Activated naive CD4-positive, alpha-beta T cell treated with anti-CD3 and anti-CD28 coated beads for 36 hours (primary cell): ENCODE data around the gene RGS3. TPM values are rescaled to one million over a fixed set of nuclear protein-coding genes. Genes with fewer than 3 reads are reported as not detected.

ENCODE experiments used
- CTCF ChIA-PET: fragments of 350-600 bp; sonication (Branson Sonifier 250); formaldehyde crosslinking; loops from one replicate; lab custom pipeline; 2021; ENCODE audit warnings: antibody characterized with exemption; lab: Charles Lee
- DNase-seq: peaks from one replicate; pipeline ENCODE4 v3.0.0-alpha.2; 2020
- H3K27ac Mint-ChIP-seq: one replicate; pipeline ENCODE4 v1.8.0; 2021; ENCODE audit warnings: mild to moderate bottlenecking, mixed read lengths
- H3K27me3 Mint-ChIP-seq: one replicate; pipeline ENCODE4 v1.8.0; 2021; ENCODE audit warnings: low read depth, mixed read lengths
- H3K36me3 Mint-ChIP-seq: one replicate; pipeline ENCODE4 v1.8.0; 2021; ENCODE audit warnings: low read depth, mixed read lengths
- H3K4me1 Mint-ChIP-seq: one replicate; pipeline ENCODE4 v1.8.0; 2021; ENCODE audit warnings: low read depth, mixed read lengths
- H3K4me3 Mint-ChIP-seq: one replicate; pipeline ENCODE4 v1.8.0; 2021; ENCODE audit warnings: mild to moderate bottlenecking, moderate library complexity, mixed read lengths
- H3K9me3 Mint-ChIP-seq: one replicate; pipeline ENCODE4 v1.8.0; 2021; ENCODE audit warnings: mixed read lengths
- intact Hi-C: fragments of 100-400 bp; cut with micrococcal nuclease; formaldehyde crosslinking; loops from one replicate; pipeline ENCODE4 v1.15.1; 2023
- total RNA-seq, 2 experiments: library from RNA; stranded (reverse); gene quantifications; one replicate each; pipeline ENCODE4 v1.2.3, GENCODE V29; 2021

Gene RGS3
- total RNA-seq, 2 experiments from 2014 or later, result 11.9 to 12.6 TPM

DNA sequence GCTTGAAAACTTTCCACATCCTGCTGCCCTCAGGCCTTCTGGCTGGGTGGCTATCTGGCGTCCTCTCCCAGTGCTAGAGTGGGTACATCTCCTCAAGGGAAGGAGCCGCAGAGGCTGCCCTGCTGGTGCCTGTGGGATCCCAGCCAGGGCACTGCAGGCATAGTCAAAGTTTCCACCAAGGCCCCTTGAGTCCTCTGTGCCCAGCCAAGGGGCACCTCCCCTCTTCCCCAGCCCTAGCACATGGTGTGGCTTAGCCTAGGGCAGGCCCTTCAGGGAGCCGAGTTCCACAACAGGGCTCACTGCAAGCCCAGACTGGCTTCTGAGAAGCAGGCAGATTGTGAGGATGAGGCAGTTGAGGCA lies 103.2 kb downstream of the RGS3 start:
- Mint-ChIP-seq H3K36me3 (no peaks in the 10 kb centered on the region), H3K27ac (no peak overlapping the region), H3K9me3 (no peaks in the 10 kb centered on the region), H3K27me3 (no peaks in the 10 kb centered on the region), H3K4me3 (no peak overlapping the region), H3K4me1 (no peaks in the 10 kb centered on the region)
- intact Hi-C loops, result no loop called here
- no peak for DNase-seq
- CTCF ChIA-PET, result no interaction called here

DNA sequence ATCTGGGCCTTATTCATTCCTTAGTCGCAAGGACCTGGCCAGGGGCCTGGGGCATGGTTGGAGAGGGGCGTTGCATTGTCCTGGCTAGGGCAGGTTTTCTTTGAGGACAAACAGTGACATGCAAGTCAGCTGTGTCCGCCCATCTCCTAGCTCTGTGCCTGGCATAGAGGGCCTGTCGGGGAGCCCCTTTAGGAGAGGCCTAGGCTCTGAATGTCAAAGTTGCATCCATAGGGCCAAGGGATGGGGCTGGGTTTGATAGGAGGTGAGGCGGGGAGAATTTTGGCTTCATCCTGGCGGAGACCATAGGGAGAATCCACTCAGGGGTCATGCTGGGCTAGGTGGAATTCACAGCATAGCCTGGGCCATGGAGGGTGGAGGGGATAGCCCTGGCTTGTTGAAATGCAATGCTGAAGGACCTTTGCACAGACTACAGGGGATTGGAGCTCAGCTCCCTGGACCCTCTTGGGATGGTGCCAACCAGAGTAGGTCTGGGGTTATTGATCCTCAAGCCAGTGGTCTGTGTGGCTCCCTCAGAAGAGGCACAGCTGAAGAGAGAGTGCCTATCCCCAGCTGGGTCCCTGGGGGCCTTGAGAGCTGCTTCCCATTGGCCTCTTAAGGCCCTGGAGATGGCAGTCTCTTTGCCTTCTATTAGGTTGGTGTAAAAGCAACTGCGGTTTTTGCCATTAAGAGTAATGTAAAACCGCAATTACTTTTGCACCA lies 104.0 kb downstream of the RGS3 start:
- Mint-ChIP-seq H3K4me3 (no peak overlapping the region), H3K36me3 (no peaks in the 10 kb centered on the region), H3K4me1 (no peaks in the 10 kb centered on the region), H3K27me3 (no peaks in the 10 kb centered on the region), H3K9me3 (no peaks in the 10 kb centered on the region), H3K27ac (no peak overlapping the region)
- intact Hi-C loops, result no loop called here
- DNase-seq, result peak; percentile 1
- CTCF ChIA-PET, result no interaction called here

DNA sequence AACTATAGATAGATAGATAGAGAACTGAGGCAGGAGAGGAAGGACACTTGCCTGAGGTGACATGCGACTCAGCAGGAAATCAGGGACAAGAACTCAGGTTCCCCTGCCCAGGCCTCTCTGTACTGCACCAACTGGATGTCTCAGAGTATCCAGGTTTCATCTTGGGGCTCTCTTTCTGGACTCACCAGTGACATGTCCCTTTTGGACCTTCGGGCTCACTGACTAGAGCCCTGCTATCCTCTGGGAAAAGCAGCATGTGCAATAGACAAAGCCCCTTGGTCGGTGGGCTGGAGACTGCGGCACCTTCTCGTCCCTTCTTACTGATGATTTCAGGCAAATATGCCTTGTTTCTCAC lies 104.5 kb downstream of the RGS3 start:
- intact Hi-C loops, result no loop called here
- Mint-ChIP-seq H3K27ac (no peak overlapping the region), H3K4me1 (no peaks in the 10 kb centered on the region), H3K9me3 (no peaks in the 10 kb centered on the region), H3K36me3 (no peaks in the 10 kb centered on the region), H3K4me3 (no peak overlapping the region), H3K27me3 (no peaks in the 10 kb centered on the region)
- peak; percentile 2 for DNase-seq
- CTCF ChIA-PET, result no interaction called here

DNA sequence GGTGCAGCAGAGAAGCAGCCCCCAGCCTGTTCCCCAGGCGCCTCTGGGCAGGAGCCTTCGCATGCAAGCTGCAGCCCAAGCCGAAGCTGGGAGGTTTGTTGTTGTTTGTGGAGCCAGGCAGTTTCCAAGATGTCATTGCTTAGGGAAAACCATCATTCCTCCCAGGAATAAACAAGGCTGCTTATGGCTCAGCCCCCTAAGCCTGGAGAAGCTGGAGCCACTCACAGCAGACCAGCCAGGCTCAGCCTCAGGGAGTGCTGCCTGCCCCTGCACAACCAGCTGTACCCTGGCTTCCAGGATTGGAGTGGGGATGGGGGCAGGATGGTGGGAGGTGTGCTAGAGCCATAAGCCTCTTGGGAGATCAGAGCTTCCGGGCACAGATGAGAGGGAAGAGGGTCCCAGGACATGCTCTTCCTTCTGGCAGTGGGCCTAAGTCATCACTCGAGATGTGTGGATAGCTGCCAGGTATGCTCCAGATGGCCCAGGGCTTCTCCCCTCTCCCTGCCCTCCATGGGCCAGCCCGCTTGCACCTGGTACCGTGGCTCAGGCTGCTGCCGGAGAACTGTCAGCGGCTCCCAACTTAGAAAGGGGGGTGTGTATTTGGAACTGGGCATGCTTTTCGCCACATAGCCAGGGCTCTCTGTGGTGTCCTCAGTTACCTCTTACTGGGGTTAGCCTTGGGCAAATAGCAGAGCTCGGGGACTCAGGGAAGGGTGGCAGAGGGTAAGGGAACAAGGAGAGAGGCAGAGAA lies 105.2 kb downstream of the RGS3 start:
- CTCF ChIA-PET, result interaction anchor here (1.1 to 1.5 kb wide), 2 partner anchors 23 to 89 kb away, joined by 3 to 4 read pairs; no protein-coding TSS in a partner anchor
- Mint-ChIP-seq H3K36me3 (no peaks in the 10 kb centered on the region), H3K9me3 (no peaks in the 10 kb centered on the region), H3K4me3 (no peak overlapping the region), H3K4me1 (peaks cover 3% of the 10 kb centered on the region), H3K27ac (no peak overlapping the region), H3K27me3 (no peaks in the 10 kb centered on the region)
- DNase-seq, result peak; percentile 2
- intact Hi-C loops, result no loop called here

DNA sequence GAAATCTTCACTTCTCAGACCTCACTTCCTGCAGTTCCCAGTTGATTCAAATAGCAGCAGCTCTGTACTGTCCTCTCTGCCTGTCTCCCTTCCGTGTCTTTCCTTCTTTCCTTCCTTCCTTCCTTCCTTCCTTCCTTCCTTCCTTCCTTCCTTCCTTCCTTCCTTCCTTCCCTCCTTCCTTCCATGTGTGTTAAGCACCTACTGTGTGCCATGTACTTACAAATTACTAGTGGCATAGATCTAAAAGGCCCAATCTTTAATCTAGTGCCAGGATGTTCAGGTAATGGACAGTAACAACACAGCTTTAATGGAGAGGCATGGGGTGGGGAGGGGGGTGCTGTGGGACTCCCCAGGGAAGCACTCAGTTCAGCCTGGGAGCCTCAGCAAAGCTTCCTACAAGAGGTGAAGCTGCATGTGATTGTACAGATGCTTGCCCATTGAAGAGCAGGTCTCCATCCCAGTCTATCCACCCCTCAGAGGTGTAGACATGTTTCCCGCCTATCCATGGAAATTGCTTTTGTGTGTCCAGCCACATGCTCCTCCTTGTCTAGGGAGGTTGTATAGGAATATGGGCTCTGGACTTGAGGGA lies 106.0 kb downstream of the RGS3 start:
- Mint-ChIP-seq H3K36me3 (no peaks in the 10 kb centered on the region), H3K9me3 (no peaks in the 10 kb centered on the region), H3K27ac (no peak overlapping the region), H3K27me3 (no peaks in the 10 kb centered on the region), H3K4me1 (peaks cover 9% of the 10 kb centered on the region), H3K4me3 (no peak overlapping the region)
- DNase-seq, result no peak
- intact Hi-C loops, result no loop called here
- CTCF ChIA-PET, result interaction anchor here (0.6 to 1.5 kb wide), 5 partner anchors 22 to 124 kb away, joined by 3 to 4 read pairs (median 3); no protein-coding TSS in a partner anchor

DNA sequence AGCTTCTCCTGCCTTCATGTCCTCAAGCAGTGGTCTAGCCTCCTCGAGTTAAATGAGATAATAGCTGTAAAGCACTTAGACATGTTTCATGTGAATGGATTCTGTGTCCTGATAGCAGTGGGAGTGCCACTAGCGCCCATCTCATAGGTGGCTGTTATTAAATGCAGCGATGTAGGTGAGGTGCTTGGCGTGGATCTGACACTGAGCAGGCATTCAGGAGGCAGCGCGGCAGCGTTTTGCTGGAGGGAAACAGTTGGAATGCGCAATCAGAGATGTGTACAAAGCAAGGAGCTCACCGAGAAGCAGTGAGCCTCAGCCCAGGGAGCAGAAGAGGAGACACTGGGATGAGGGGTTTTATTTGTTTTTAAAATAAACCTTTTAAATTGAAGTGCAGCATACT lies 106.6 kb downstream of the RGS3 start:
- intact Hi-C loops, result no loop called here
- no peaks in the 10 kb centered on the region for H3K9me3 Mint-ChIP-seq
- no peaks in the 10 kb centered on the region for H3K36me3 Mint-ChIP-seq
- no peak overlapping the region for H3K4me3 Mint-ChIP-seq
- no peak for DNase-seq
- H3K27me3 Mint-ChIP-seq, result no peaks in the 10 kb centered on the region
- H3K27ac Mint-ChIP-seq, result no peak overlapping the region
- H3K4me1 Mint-ChIP-seq, result peaks cover 10% of the 10 kb centered on the region
- CTCF ChIA-PET, result interaction anchor here (0.9 to 1.5 kb wide), 4 partner anchors 21 to 124 kb away, joined by 3 to 4 read pairs (median 4); no protein-coding TSS in a partner anchor

DNA sequence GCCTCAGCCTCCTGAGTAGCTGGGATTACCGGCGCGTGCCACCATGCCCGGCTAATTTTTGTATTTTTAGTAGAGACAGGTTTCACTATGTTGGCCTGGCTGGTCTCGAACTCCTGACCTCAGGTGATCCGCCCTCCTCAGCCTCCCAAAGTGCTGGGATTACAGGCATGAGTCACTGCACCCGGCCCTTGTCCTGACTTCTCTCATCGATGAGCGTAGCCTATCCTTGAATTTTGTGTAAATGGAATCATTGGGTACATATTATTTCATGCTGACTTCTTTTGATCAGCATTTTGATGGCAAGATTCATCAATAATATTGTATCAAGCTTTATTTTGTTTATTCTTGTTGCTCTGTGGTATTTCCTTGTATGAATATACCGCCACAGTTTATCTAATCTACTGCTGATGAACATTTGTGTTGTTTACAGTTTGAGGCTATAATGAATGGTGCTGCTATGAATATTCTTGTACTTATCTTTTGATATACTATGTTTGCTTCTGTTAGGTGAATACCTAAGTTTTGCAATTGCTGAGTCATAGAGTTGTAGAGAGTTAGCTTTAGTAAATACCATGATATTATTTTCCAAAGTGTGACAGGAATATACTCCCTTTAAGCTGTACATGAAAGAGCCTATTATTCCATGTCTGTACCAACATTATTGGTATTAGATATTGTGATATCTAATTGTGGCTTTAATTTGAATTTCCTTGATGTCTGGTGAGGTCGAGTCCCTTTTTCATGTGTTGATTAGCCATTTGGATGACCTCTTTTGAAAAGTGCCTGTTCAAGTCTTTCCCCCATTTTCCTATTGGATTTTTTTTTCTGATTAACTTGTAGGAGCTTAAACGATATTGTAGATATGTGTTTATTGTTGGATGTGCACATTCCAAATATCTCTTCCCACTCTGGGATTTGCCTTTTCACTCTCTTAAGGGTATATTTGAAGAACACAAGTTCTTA lies 107.5 kb downstream of the RGS3 start:
- intact Hi-C loops, result no loop called here
- Mint-ChIP-seq H3K9me3 (no peaks in the 10 kb centered on the region), H3K36me3 (no peaks in the 10 kb centered on the region), H3K27me3 (no peaks in the 10 kb centered on the region), H3K4me3 (no peak overlapping the region), H3K27ac (no peak overlapping the region), H3K4me1 (peaks cover 10% of the 10 kb centered on the region)
- DNase-seq, result no peak
- CTCF ChIA-PET, result interaction anchor here (0.9 kb wide), 1 partner anchor 58 kb away, joined by 4 read pairs; no protein-coding TSS in a partner anchor

DNA sequence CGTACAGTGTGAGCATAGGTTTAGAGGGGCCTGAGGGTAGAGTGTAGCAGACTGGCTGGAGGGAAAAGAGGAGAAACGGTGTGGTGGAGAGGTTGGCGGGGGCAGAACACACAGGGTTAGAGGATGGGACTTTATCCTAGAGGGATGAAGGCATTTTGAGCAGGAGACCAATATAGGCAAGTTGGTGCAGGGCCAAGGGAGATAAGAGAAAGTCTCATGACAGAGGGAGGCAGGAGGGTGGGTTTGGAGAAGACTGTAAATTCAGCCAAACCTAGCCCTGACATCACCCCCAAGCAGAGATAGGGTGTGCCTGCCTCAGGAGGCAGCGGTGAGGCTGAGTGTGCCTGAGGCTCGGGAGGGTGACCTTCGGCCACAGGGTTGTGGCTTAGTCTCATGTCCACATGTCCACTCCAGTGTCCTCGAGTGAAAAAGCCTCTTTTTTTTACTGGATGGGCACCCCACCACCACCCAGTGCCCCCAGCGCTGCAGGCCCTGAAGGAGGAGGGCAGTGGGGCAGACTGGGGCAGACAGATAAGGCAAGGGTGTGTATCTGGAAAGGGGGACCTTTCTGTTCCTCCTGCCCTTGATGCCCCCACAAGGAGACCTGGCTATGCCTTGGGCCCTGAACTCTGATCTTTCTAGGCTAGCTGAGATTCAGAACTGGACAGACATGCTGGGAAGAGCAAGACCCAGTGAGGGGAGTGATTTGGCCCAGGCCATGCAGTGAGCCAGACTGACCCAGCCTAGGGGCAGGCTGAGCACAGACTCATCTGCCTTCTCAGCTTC lies 108.7 kb downstream of the RGS3 start:
- no peaks in the 10 kb centered on the region for H3K27me3 Mint-ChIP-seq
- CTCF ChIA-PET, result interaction anchor here (0.7 kb wide), 1 partner anchor 14 kb away, joined by 4 read pairs; no protein-coding TSS in a partner anchor
- intact Hi-C loops, result no loop called here
- peak; percentile 2 for DNase-seq
- peaks cover 10% of the 10 kb centered on the region for H3K4me1 Mint-ChIP-seq
- no peak overlapping the region for H3K27ac Mint-ChIP-seq
- no peaks in the 10 kb centered on the region for H3K36me3 Mint-ChIP-seq
- no peaks in the 10 kb centered on the region for H3K9me3 Mint-ChIP-seq
- no peak overlapping the region for H3K4me3 Mint-ChIP-seq

DNA sequence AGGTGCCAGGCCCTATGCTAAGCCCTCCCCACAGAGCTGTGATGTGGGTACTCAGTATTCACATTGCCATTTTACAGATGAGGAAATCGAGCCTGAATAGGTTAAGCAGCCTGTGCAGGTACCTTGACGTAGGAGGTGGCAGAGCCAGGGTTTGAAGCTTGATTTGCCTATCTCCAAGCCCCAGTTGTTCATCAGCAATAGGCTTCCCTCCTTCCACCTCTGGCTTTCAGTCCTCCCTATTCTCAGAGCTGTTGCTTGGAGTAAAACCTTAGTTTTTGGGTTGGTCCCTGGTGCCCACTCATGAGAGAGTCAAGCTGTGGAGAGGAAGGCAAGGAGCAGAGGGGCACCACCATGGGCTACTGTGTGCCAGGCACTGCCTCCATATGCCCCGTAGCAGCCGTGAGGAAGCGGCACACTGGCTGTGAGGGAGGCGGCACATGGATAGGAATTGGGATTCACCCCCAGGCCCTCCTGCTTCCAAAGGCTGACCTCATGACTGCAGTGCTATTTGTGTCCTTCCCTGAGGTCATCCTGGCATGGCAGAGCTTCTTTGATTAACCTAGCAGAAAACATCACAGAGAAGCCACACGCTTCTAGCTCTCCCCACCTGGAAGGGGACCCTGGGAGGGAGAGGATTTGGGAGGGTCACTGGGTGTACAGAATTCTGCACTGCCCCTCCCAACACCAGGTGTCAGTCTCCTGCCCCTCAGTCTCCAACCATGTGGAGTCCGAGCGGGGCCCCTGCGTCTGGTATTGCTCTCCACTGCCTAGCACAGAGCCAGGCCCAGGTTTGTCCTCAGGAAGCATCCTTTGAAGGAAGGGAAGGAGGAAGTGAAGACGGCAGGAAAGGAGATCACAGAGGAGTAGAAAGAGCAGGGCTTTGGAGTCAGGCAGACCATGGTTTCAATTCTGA lies 109.8 kb downstream of the RGS3 start:
- Mint-ChIP-seq H3K4me1 (peaks cover 21% of the 10 kb centered on the region), H3K36me3 (no peaks in the 10 kb centered on the region), H3K27me3 (no peaks in the 10 kb centered on the region), H3K4me3 (no peak overlapping the region), H3K9me3 (no peaks in the 10 kb centered on the region), H3K27ac (no peak overlapping the region)
- CTCF ChIA-PET, result no interaction called here
- DNase-seq, result no peak
- intact Hi-C loops, result no loop called here

DNA sequence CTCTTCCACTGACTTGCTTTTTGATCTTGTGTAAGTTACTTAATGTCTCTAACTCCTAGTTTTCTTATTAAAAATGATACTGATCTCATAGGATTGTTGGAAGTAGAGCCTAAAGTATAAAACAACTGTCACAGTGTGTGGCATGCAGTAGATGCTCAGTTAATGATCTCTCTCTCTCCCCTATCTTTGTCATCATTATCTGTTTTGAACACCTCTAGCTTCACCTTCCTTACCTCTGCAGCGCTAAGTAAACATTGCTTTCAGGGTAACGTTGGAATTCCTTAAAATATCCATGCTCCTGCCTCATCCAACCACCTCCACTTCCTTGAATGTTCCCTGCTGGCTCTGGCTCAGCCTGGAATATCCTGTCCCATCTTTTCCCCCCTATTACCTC lies 110.4 kb downstream of the RGS3 start:
- Mint-ChIP-seq H3K4me1 (peaks cover 27% of the 10 kb centered on the region), H3K36me3 (no peaks in the 10 kb centered on the region), H3K9me3 (no peaks in the 10 kb centered on the region), H3K27me3 (no peaks in the 10 kb centered on the region), H3K27ac (no peak overlapping the region), H3K4me3 (no peak overlapping the region)
- CTCF ChIA-PET, result interaction anchor here (0.6 kb wide), 1 partner anchor 81 kb away, joined by 3 read pairs; no protein-coding TSS in a partner anchor
- intact Hi-C loops, result no loop called here
- no peak for DNase-seq
